Karpas-422 (cell line): ENCODE data around the gene NDUFB10. TPM values are rescaled to one million over a fixed set of nuclear protein-coding genes. Genes with fewer than 3 reads are reported as not detected.

Experiments used
- DNase-seq: peaks from one replicate; pipeline ENCODE4 v3.0.0-alpha.2; 2015
- H2AFZ ChIP-seq: fragments of 200-600 bp; sonication (generic); 2 replicates; pipeline ENCODE4 v1.6.1; 2014; ENCODE audit warnings: antibody characterized with exemption, low read length, mixed read lengths
- H3K27ac ChIP-seq: fragments of 200-600 bp; sonication (generic); 2 replicates; pipeline ENCODE4 v1.5.1; 2014; ENCODE audit warnings: mild to moderate bottlenecking, low read length, moderate library complexity
- H3K27me3 ChIP-seq: fragments of 200-600 bp; sonication (generic); 2 replicates; pipeline ENCODE4 v1.6.1; 2014; ENCODE audit warnings: low read length, mixed read lengths
- H3K36me3 ChIP-seq: fragments of 200-600 bp; sonication (generic); 2 replicates; pipeline ENCODE4 v1.6.1; 2014; ENCODE audit warnings: low read length, mixed read lengths; ENCODE audit not compliant: insufficient read depth
- H3K4me1 ChIP-seq: fragments of 200-600 bp; sonication (generic); 2 replicates; pipeline ENCODE4 v1.6.1; 2014; ENCODE audit warnings: mild to moderate bottlenecking, low read length, mixed read lengths
- H3K4me2 ChIP-seq: fragments of 200-600 bp; sonication (generic); 2 replicates; pipeline ENCODE4 v1.6.1; 2014; ENCODE audit warnings: low read length, low read depth, mild to moderate bottlenecking; ENCODE audit not compliant: poor library complexity, severe bottlenecking
- H3K4me3 ChIP-seq: fragments of 200-600 bp; sonication (generic); 2 replicates; pipeline ENCODE4 v1.5.1; 2014; ENCODE audit warnings: mild to moderate bottlenecking, antibody characterized with exemption, low read length, mixed read lengths
- H3K79me2 ChIP-seq: fragments of 200-600 bp; sonication (generic); 2 replicates; pipeline ENCODE4 v1.6.1; 2014; ENCODE audit warnings: mild to moderate bottlenecking, low read length, mixed read lengths
- H3K9ac ChIP-seq: fragments of 200-600 bp; sonication (generic); 2 replicates; pipeline ENCODE4 v1.6.0; 2014; ENCODE audit warnings: low read length
- H3K9me2 ChIP-seq: fragments of 200-600 bp; sonication (generic), shearing (Covaris generic); replicated peaks from 2 replicates; pipeline ENCODE4 v1.6.0; 2014; ENCODE audit warnings: mild to moderate bottlenecking, low read length, moderate library complexity; ENCODE audit not compliant: insufficient read depth
- H3K9me3 ChIP-seq: fragments of 300-700, 200-600 bp; sonication (generic); 2 replicates; pipeline ENCODE4 v1.6.1; 2014; ENCODE audit warnings: low read length, mixed read lengths
- H4K20me1 ChIP-seq: fragments of 200-600 bp; sonication (generic); 2 replicates; pipeline ENCODE4 v1.6.1; 2014; ENCODE audit warnings: mild to moderate bottlenecking, antibody characterized with exemption, low read length, low read depth; ENCODE audit not compliant: insufficient read depth
- total RNA-seq: library from RNA; depleted of rRNA; stranded (reverse); fragments of >200 nt; shearing (Covaris generic); gene quantifications from 2 replicates; pipeline ENCODE4 v1.2.3, GENCODE V29; 2014; ENCODE audit warnings: low replicate concordance

Gene NDUFB10
- total RNA-seq, 1 experiment from 2014 or later, result 288 TPM

DNA sequence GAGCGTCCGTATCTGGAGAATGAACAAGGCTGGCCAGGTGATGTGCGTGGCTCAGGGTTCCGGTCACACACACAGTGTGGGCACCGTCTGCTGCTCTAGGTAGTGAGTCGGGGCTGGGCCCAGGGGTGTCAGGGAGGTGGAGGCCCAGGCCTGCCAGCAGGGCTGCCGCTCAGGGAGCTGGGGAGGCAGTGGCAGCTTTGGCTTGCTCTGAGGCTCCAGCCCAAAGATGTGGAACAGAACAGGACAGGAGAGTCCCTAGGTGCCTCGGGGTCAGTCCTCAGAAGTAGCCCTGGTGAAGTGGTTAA, 16.8 kb downstream of the NDUFB10 start:
- H3K4me2 ChIP-seq, result no peak overlapping the region

DNA sequence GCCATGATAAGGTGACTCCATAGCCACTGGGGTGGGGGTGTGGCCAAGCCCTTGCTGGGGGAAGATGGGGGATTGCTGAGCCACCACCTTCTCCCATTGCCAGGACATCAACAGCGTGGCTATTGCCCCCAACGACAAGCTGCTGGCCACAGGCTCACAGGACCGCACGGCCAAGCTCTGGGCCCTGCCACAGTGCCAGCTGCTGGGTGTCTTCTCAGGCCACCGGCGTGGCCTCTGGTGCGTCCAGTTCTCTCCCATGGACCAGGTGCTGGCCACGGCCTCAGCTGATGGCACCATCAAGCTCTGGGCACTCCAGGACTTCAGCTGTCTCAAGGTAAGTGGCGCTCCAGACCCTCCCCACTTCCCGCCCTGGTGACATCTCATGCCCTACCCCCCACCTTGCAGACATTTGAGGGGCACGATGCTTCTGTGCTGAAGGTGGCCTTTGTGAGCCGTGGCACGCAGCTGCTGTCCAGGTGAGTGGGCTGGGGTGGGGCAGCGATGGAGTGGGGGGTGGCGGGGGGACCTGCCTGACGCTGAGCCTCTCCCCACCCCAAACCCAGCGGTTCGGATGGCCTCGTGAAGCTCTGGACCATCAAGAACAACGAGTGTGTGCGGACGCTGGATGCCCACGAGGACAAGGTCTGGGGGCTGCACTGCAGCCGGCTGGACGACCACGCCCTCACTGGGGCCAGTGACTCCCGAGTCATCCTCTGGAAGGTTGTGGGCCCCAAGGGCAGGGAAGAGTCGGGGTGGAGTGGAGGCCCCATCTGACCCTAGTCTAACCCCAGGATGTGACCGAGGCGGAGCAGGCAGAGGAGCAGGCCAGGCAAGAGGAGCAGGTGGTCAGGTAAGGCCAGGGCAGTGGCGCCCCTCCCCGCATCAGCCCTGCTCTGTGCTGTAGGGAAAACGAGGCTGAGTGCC, 17.9 kb downstream of the NDUFB10 start:
- Histone ChIP-seq H2AFZ (no peak overlapping the region), H3K4me2 (no peak overlapping the region), H4K20me1 (no peaks in the 10 kb centered on the region; the same call in 1 of the 2 replicates), H3K27ac (no peak overlapping the region), H3K27me3 (no peaks in the 10 kb centered on the region), H3K9me3 (no peaks in the 10 kb centered on the region), H3K79me2 (peaks cover 18% of the 10 kb centered on the region), H3K4me3 (no peak overlapping the region), H3K9ac (no peak overlapping the region), H3K36me3 (peaks cover 2% of the 10 kb centered on the region; the same call in 1 of the 2 replicates), H3K9me2 (no peaks in the 10 kb centered on the region), H3K4me1 (peaks cover 19% of the 10 kb centered on the region)
- DNase-seq, result no peak

More for the DNA sequence above, 16.8 kb downstream of the NDUFB10 start:
- Histone ChIP-seq H3K36me3 (peaks cover 2% of the 10 kb centered on the region; the same call in 1 of the 2 replicates), H3K9me3 (no peaks in the 10 kb centered on the region), H3K27ac (no peak overlapping the region), H4K20me1 (no peaks in the 10 kb centered on the region; the same call in 1 of the 2 replicates), H2AFZ (no peak overlapping the region), H3K9me2 (no peaks in the 10 kb centered on the region), H3K4me3 (no peak overlapping the region), H3K4me1 (peaks cover 18% of the 10 kb centered on the region), H3K9ac (no peak overlapping the region), H3K27me3 (no peaks in the 10 kb centered on the region), H3K79me2 (peaks cover 25% of the 10 kb centered on the region)
- DNase-seq, result no peak

DNA sequence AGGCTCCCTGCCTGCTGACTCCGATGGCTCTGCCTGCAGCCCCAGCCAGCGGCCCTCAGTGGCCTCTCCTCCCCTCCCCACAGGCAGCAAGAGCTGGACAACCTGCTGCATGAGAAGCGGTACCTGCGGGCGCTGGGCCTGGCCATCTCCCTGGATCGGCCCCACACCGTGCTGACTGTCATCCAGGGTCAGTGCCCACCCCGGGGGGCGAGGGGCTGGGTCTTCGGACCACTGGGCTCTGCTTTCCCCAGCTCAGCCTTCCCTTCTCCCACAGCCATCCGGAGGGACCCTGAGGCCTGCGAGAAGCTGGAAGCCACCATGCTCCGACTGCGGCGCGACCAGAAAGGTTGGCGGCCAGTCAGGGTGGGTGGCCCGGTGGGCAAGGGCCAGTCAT, 18.5 kb downstream of the NDUFB10 start:
- H3K27me3 ChIP-seq, result no peaks in the 10 kb centered on the region
- H3K79me2 ChIP-seq, result peaks cover 11% of the 10 kb centered on the region
- H3K36me3 ChIP-seq, result peaks cover 2% of the 10 kb centered on the region; the same call in 1 of the 2 replicates
- no peaks in the 10 kb centered on the region for H3K9me3 ChIP-seq
- no peaks in the 10 kb centered on the region; the same call in 1 of the 2 replicates for H4K20me1 ChIP-seq
- H3K9ac ChIP-seq, result no peak overlapping the region
- no peak overlapping the region for H3K4me3 ChIP-seq
- H3K4me2 ChIP-seq, result no peak overlapping the region
- no peak for DNase-seq
- peaks cover 16% of the 10 kb centered on the region for H3K4me1 ChIP-seq
- no peak overlapping the region for H3K27ac ChIP-seq
- H2AFZ ChIP-seq, result no peak overlapping the region
- H3K9me2 ChIP-seq, result no peaks in the 10 kb centered on the region

DNA sequence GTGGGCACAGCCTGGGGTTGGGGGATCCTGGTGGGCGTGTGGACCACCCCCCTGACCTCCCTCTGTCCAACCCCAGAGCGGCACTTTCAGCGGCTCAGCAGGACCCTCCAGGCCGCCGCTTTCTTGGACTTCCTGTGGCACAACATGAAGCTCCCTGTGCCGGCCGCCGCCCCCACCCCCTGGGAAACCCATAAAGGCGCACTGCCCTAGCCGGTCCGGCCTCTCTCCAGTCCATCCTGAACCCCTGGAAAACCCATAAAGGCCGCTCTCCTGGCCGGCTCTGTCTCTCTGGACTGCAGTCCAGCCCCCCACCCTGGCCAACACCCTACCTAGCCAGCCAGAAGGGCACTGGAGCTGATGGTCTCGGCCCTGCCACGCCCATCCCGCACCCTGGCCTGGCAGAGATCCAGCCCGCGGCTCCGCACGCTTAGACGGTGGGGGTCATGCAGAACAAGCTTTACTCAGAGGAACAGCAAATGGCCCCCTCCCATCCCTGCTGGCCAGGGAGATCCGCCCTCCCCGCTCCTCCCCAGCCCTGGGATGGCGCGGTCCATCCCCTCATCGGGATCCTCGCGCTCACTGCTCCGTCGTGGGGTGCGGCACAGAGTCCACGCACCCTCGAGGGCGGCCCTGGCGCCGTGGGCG, 19.3 kb downstream of the NDUFB10 start:
- no peak overlapping the region for H3K27ac ChIP-seq
- no peaks in the 10 kb centered on the region for H3K9me3 ChIP-seq
- peaks cover 4% of the 10 kb centered on the region for H3K79me2 ChIP-seq
- H3K36me3 ChIP-seq, result peaks cover 2% of the 10 kb centered on the region; the same call in 1 of the 2 replicates
- no peaks in the 10 kb centered on the region for H4K20me1 ChIP-seq
- no peaks in the 10 kb centered on the region for H3K27me3 ChIP-seq
- no peaks in the 10 kb centered on the region for H3K9me2 ChIP-seq
- no peak overlapping the region for H3K4me2 ChIP-seq
- H3K4me1 ChIP-seq, result peaks cover 11% of the 10 kb centered on the region
- no peak overlapping the region for H3K9ac ChIP-seq
- no peak overlapping the region for H3K4me3 ChIP-seq
- no peak for DNase-seq
- H2AFZ ChIP-seq, result no peak overlapping the region

- Histone ChIP-seq H3K27me3 (no peaks in the 10 kb centered on the region), H4K20me1 (no peaks in the 10 kb centered on the region), H3K9me2 (no peaks in the 10 kb centered on the region), H3K9ac (no peak overlapping the region), H3K4me1 (peaks cover 11% of the 10 kb centered on the region), H3K79me2 (peaks cover under 1% of the 10 kb centered on the region), H3K36me3 (peaks cover 2% of the 10 kb centered on the region; the same call in 1 of the 2 replicates), H3K9me3 (no peaks in the 10 kb centered on the region), H3K4me2 (no peak overlapping the region), H3K4me3 (no peak overlapping the region), H2AFZ (no peak overlapping the region), H3K27ac (no peak overlapping the region)
- no peak for DNase-seq
Measured at GRCh38 chr16:1979271-1980029, 20.1 kb downstream of the NDUFB10 start.

DNA sequence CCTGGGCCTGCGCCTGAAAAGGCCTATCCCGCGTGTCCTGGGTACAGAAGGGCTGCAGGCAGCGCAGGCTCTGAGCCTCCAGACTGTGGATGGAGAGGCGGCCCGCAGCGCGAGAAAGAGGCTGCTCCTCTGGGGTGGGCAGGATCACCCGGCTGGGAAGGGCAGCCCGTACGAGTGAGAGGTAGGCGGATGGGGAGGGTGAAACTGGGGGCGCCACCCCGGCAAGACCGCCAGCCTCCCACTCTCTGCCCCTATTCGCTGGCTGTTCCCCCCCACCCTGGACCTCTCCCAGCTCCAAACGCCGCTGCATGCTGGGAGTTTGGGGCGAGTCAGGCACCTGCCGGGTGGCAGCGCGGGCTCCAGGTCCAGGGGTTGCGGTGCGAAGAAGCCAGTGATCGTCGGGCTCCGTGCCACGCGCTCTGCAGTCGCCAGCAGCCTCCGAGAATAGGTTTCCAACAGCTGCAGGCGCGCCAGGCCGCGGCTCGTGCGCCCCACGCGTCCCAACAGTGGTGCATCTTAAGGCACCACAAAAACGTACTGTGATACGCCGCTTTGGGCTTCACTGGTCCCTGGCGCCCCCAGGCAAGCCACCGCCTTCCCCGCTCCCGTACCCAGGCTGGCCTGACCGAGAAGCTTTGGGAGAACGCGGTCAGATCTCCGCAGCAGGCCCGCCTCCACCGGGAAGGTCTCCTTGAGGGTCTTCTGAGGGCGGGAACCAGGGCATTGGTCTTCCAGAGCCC, 20.9 kb downstream of the NDUFB10 start:
- Histone ChIP-seq H4K20me1 (no peaks in the 10 kb centered on the region), H2AFZ (no peak overlapping the region), H3K27ac (no peak overlapping the region), H3K4me3 (no peak overlapping the region), H3K4me2 (no peak overlapping the region), H3K4me1 (peaks cover 15% of the 10 kb centered on the region), H3K79me2 (peaks cover 8% of the 10 kb centered on the region), H3K27me3 (no peaks in the 10 kb centered on the region), H3K36me3 (peaks cover 2% of the 10 kb centered on the region; the same call in 1 of the 2 replicates), H3K9me3 (no peaks in the 10 kb centered on the region), H3K9ac (no peak overlapping the region), H3K9me2 (no peaks in the 10 kb centered on the region)
- DNase-seq, result no peak

GRCh38 chr16:1980770-1981087, 21.4 kb downstream of the NDUFB10 start:
- H3K9ac ChIP-seq, result no peak overlapping the region
- no peak overlapping the region for H3K27ac ChIP-seq
- H3K4me3 ChIP-seq, result no peak overlapping the region
- H4K20me1 ChIP-seq, result no peaks in the 10 kb centered on the region
- no peaks in the 10 kb centered on the region for H3K9me2 ChIP-seq
- no peak for DNase-seq
- H3K79me2 ChIP-seq, result peaks cover 11% of the 10 kb centered on the region
- H3K36me3 ChIP-seq, result peaks cover 2% of the 10 kb centered on the region; the same call in 1 of the 2 replicates
- H3K4me1 ChIP-seq, result peaks cover 21% of the 10 kb centered on the region
- H3K9me3 ChIP-seq, result no peaks in the 10 kb centered on the region
- H3K4me2 ChIP-seq, result no peak overlapping the region
- H3K27me3 ChIP-seq, result no peaks in the 10 kb centered on the region
- no peak overlapping the region for H2AFZ ChIP-seq
